HG03103 (cell line): ENCODE data around the gene COQ8B.
"Not testable (repeated sequence)": the region's sequence is repeated elsewhere in the genome, so short reads cannot be mapped to it uniquely, and the experiment has no call there.

ENCODE experiments used
- ATAC-seq: cut with Tn5 transposase; IDR thresholded peaks from one replicate; pipeline ENCODE4 v1.9.1; 2021; ENCODE audit warnings: low read depth; ENCODE audit not compliant: unreplicated experiment

Gene COQ8B

DNA sequence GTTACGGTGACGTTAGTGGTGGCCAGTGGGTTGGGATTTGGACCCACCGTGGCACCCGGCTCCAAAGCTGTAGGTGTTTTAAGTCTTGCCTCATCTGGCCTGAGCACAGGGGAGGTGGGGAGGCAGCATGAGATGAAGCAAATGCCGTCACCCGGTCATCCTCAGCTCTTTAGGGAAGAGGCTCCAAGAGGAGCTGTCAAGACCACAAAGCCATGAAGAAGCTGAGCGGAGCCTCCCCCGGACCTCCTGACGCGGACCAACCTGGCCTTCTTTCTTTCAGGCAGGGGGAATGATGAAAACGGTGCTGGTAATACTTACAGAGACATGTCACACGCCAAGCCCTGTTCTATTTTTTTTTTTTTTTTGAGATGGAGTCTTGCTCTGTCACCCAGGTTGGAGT lies 26.2 kb upstream of the COQ8B start:
- ATAC-seq: no peak

DNA sequence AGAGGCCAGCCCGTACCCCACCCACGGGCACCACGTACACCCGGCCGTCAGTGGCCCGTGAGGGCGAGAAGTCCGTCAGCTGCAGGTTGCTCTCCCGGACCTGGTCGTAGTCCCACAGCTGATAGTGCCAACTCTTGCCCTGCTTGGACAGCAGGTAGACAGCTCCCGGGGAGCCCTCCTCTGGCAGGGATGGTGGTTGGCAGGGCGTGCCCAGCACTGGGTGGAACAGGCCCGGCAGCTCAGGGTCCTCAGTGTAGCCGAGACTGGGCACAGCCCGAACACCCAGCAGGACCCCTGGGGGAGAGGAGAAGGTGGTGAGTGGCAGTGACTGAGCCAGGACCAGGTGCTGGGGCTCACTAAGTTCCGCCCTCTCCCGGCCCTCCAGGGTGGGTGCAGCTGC lies 25.8 kb upstream of the COQ8B start:
- ATAC-seq: no peak

DNA sequence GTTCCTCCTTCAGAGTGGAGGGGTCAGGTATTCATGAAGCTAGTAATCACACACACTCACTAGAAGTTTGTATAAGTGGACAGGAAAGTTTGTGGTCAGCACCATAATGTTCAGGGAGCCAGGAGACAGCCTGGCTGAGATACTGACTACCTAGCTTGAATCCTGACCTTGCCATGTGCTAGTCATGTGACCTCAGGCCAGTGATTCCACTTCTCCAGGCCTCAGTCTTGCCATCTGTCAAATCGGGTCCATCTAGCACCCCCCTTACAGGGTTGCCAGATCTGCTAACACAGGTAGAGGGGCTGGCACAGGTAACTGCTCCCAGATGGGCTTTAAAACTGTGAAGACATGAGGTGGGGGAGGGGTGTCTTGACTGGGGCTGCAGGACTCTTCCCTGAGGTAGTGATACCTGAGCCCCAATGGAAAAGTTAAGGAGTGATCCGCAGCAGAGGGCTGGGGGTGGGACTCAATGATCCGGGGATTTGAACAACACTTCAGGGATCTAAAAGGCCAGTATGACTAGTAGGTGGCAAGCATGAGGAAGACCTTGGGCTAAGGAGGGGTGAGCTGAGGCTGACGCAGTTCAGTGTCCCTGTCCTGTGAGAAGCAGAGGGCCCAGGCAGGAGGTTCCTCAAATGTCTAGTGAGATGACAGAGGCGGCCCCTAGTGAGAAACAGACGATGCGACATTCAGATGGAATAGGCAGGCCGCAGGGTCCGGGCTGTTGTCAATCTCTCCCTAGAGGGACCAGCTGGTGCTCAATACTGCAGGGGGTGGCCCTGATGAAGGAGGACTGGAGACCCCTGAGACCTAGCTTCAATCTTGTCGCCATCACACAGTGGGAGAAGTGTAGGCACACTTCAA lies 25.1 kb upstream of the COQ8B start:
- ATAC-seq: no peak

DNA sequence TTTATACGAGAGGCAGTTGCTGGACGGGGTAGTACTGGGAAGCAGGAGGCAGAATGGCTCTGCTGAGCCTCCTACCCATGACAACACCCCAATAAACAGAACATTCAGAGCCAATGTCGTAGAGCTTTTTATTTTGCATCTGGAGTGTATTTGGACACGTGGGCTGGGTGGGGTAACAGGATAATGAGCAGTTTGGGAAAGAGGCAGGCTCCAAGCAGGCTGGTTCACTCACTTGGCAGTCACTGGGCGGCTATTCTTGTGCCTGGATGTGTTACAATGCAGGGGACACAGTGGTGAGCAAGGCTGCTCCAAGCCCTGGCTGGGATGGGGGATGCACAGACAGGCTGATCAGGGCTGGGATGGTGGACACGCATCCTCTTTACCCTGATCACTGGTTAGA lies 24.1 kb upstream of the COQ8B start:
- ATAC-seq: no peak

DNA sequence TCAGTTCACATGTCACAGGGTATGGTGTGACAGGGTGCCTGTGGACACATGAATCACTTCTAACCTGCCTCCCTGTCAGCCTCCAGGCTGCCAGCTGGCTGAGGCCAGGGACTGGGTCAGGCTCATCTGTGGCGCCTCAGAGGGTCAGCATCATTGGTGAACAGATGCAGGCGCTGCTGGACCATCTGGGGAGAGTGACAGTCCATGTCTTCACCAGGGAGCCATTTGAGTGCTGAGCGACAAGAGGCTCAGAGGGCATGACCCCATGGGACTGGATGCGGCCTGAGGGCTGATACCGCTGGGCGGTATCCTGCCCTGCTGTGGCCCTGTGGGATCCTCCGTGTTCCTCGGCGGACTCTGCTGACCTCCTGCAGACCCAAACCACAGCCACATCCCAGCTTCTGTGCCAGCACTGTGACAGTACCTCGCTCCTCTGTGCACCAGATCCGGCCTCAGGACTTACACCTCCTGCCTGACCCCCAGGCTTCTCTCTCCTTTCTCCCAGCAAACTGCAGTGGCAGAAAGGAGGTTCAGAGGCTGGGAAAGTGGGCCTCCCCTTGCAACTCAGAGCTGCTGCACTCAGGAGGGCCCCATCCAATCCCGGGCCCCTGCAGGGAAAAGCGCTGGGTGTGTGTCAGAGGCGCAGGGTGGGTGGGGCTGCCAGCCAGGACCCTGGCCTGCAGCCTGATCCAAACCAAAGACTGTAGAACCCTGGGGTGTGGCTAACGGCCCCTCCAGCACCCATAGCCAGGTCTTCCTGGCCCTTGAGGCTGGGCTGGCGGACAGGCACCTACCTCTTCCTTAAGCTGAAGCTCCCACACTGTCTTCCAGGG lies 23.4 kb upstream of the COQ8B start:
- no peak for ATAC-seq

DNA sequence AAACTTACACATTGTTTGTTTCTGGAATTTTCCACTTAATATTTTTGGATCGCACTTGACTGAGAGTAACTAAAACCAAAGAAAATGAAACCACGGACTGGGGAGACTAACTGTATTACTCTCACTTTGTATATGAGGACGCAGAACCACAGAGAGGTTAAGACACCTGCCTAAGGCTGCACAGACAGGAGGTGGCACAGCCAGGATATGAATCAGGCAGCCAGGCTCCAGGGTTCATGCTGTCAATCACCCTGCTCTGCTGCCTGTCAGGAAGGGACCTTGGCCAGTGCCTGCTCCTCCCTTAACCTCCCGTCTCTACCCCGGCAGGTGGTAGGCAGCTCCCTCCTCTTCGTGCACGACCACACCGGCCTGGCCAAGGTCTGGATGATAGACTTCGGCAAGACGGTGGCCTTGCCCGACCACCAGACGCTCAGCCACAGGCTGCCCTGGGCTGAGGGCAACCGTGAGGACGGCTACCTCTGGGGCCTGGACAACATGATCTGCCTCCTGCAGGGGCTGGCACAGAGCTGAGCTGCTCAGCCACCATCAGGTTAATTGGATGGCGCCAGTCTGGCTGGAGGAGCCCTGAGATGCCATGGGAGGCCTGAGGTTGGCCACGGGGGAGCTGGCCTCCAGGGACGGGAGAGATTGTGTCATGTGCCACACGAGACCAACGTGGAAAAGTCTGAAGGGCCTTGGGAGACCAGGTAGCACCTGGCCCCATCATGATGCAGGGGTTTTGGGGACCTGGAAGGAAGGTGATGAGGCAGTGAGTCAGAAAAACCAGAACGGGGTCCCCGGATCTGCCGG lies 22.5 kb upstream of the COQ8B start:
- ATAC-seq: no peak

DNA sequence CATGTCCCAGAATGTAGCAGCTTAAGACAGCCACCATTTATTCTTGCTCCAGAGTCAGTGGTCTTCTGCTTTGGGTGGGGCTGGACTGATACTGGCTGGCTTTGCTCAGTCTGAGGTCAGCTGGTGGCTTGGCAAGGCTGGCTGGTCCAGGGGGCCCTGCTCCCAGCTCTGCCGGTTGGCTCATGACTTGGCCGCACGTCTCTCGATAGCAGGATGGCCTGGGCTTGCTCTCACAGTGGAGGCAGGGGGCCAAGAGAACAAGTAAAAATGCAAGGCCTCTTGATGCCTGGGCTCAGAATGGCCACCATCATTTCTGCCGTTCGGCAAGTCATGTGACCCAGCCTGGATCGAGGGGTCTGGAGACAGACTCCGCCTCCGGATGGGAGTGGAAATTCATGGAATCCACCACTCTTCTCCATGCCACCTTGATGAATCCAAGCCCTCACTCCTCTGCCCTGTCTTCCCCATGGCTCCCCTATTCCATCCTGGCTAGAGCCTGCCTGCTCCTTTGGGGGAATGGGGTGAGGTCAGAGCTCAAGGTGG lies 20.5 kb upstream of the COQ8B start:
- no peak for ATAC-seq

DNA sequence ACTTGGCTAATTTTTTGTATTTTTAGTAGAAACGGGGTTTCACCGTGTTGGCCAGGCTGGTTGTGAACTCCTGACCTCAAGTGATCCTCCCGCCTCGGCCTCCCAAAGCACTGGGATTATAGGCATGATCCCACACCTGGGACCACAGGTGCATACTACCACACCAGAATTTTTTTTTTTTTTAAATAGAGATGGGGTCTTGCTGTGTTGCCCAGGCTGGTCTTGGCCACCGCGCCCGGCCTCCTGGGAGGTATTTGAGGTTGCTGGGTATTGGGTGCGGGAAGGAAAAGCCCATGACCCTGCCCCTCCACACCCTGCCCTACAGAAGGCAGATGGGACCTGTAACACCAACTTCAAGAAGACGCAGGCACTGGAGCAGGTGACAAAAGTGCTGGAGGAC lies 20.0 kb upstream of the COQ8B start:
- no peak for ATAC-seq

DNA sequence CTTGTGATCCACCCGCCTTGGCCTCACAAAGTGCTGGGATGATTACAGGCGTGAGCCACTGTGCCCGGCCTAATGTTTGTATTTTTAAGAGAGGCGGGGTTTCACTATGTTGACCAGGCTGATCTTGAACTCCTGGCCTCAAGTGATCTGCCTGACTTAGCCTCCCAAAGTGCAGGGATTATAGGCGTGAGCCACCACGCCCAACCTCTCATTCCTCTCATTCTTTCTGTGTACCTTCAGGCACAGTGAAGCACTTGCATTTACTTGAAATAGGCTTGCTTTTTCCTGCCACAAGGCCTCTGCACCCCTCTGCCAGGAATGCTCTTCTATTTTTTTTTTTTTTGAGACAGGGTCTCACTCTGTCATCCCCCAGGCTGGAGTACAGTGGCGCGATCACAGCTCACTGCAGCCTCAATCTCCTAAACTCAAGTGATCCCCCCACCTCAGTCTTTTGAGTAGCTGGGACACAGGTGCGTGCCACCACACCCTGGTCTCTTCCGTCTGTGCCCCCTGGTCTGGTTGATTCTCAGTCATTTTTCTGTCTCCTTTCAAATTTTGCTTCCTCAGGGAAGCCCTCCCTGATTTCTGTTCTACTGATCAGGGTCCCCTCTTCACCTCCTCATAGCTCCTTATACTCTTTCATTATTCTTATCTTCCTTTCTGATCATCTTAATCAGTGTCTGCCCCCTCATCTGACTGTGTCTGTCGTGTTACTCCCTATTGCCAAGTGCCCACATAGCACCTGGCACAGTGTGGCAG lies 18.5 kb upstream of the COQ8B start:
- ATAC-seq: no peak

DNA sequence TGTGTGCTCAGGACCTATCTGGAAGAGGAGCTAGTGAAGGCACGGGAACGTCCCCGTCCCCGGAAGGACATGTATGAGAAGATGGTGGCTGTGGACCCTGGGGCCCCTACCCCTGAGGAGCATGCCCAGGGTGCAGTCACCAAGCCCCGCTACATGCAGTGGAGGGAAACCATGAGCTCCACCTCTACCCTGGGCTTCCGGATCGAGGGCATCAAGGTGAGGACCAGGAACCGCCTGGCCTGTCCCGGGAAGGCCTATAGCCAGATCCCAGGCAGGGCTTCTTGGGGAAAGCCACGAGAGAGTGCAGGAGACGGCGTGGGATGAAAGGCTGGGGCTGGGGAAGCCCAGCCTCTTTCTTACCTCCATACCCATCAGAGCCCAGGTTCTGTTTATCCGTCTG lies 16.5 kb upstream of the COQ8B start:
- ATAC-seq: no peak

DNA sequence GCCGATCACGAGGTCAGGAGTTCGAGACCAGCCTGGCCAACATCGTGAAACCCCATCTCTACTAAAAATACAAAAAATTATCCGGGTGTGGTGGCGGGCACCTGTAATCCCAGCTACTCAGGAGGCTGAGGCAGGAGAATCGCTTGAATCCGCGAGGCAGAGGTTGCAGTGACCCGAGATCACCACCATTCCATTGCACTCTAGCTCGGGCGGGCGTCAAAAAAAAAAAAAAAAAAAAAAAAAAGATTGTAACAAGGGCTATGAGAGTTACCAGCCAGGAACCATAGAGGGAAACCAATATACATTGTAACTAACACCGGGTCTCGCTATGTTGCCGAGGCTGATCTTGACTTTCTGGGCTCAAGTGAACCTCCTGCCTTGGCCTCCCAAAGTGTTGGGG lies 15.6 kb upstream of the COQ8B start:
- not testable (repeated sequence) for ATAC-seq

DNA sequence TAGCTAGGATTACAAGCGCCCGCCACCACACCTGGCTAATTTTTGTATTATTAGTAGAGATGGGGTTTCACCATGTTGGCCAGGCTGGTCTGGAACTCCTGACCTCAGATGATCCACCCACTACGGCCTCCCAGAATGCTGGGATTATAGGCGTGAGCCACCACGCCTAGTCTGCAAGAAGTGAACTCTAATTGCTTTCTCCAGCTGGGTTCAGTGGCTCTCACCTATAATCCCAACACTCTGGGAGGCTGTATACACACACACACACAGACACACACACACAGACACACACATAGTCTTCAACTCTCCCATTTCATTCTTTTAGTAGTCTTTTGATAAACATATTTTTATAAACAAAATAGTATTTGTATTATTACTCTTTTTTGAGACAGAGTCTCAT lies 13.4 kb upstream of the COQ8B start:
- not testable (repeated sequence) for ATAC-seq

DNA sequence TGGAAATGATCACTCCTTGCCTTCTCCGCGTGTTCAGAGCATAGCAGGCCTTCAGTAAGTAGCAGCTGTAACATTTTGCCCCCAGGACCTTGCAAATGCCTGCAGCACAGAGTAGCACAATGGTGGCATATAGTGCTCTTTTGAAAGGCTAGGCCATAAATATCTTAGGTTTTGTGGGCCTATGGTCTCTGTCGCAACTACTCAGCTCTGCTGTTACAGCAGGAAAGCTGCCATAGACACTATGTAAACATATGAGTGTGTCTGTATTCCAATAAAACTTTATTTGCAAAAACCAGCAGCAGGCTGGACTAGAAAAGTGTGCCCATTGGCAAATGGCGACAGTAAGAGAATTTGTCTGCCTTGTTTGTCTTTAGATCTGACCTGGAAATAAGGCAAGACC lies 9.6 kb upstream of the COQ8B start:
- no peak for ATAC-seq

DNA sequence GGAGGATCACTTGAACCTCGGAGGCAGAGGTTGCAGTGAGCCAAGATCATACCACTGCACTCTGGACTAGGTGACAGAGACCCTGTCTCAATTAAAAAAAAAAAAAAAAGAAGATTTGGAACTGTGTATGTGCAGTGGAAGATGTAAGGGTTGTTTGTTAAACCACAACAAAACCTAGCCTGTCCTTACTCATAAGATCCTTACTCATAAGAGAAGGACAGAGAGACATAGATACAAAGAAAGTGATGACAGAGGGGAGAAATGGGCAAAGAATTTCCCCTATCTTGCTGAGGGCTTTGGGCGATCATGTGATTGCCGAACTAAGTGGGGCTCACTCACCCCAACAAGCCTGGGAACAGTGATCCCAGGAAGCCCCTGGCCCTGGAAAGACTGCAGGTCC lies 8.2 kb upstream of the COQ8B start:
- no peak for ATAC-seq

DNA sequence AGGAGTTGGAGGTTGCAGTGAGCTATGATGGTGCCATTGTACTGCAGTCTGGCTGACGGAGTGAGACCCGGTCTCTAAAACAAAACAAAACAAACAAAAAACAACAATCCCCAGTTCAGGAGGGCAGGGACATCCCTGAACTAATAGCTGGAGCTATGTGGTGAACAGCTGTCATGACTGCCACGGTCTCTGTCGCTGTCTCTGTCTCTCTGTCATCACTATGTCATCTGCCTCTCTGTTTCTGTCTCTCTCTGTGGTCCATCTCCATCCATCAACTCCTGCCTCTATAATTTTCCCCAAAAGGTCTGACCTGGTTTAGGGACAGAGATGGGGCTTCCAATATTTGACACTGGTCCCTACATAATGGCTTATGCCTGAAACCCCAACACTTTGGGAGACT lies 7.6 kb upstream of the COQ8B start:
- no peak for ATAC-seq

DNA sequence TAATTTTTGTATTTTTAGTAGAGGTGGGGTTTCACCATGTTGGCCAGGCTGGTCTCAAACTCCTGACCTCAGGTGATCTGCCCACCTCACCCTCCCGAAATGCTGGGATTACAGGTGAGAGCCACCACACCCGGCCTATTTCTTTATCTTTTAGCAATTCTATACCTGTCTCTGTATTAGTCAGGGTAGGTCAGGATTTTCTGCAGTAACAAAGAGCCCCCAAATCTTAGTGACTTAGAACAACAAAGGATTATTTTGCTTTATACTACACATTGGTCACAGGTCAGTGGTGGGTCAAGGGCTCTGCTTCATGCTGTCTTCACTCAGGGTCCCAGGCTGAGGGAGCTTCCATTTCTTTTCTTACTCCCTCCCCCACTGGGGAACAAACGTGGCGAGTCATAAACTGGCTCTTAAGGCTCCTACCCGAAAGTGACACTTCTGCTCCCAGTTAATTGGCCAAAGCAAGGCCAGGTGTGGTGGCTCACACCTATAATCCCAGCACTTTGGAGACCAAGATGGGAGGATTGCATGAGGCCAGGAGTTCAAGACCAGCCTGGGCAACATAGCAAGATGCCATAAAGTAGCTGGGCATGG lies 7.1 kb upstream of the COQ8B start:
- ATAC-seq: no peak

DNA sequence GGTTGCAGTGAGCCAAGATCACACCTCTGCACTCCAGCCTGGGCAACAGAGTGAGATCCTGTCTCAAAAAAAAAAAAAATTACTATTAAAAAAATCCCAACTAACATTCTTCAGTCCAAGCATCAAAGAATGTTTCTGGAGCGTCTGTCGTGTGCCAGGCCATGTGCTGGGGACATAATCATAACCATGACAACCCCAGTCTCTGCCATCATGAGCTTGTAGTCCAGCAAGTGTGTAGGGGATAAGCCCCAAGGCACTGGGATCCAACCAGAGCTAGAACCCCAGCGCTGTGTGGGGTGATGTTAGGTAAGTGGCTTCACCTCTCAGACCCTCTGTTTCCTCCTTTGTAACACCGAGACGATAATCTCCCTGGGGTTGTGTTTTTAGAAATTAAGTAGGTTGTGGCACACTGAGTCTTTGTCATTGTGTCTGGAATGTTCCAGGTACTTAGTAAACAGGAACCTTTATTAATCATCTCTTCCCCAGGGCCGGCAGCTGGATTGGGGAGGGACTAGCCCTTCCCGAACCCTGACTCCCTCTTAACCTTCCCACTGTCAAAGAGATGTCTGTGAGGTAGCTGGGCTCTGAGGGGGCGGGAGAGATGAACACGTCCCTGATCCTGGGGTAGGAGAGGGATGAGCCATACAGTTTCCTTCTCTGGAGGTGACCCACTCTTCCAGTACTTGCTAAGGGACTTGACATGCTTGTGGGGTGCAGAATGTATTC lies 5.4 kb upstream of the COQ8B start:
- no peak for ATAC-seq

DNA sequence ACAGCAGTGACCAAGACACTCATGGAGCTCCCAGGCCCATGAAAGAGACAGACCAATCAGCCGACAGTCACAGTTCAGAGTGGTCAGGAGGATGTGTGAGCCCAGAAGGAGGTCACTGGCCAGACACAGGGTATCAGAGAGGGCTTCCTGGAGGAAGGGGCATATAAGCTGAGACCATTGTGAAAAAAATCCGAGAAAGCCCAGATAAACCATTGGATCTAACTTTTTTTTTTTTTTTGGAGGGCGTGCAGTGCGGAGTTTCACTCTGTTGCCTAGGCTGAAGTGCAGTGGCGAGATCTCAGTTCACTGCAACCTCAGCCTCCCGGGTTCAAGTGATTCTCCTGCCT lies 4.4 kb upstream of the COQ8B start:
- ATAC-seq: no peak

DNA sequence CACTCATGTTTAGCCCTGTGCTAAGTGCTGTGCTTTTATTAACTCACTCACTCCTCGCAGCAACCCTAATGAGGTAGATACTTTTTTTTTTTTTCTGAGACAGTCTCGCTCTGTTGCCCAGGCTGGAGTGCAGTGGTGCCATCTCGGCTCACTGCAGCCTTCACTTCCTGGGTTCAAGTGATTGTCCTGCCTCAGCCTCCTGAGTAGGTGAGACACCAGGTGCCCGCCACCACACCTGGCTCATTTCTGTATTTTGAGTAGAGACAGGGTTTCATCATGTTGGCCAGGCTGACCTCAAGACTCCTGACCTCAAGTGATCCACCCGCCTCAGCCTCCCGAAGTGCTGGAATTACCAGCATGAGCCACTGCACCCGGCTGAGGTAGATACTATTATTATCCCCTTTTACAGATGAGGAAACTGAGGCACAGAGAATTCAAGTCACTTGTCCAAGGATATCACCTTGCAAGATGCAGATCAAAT lies 2.8 kb upstream of the COQ8B start:
- ATAC-seq: no peak
